Naive thymus-derived CD4-positive, alpha-beta T cell (primary cell): ENCODE data around the gene DNALI1. TPM values are rescaled to one million over a fixed set of nuclear protein-coding genes. Genes with fewer than 3 reads are reported as not detected.

Experiments used
- ATAC-seq: fragments of 150-1000 bp; cut with Tn5 transposase; 2 replicates; pipeline ENCODE4 v1.10.0; 2021; ENCODE audit warnings: mild to moderate bottlenecking, moderate library complexity
- CTCF ChIA-PET: fragments of 350-600 bp; sonication (Branson Sonifier 250); formaldehyde crosslinking; loops from one replicate; lab custom pipeline; 2021; ENCODE audit warnings: antibody characterized with exemption; lab: Charles Lee
- POLR2A ChIA-PET: fragments of 350-600 bp; sonication (Branson Sonifier 250); formaldehyde crosslinking; loops from one replicate; lab custom pipeline; 2021; ENCODE audit warnings: antibody characterized with exemption, inconsistent platforms; lab: Charles Lee
- DNase-seq, 9 donors: peaks; one replicate each; pipeline versions ENCODE4 v3.0.0 to v3.0.0-alpha.2; 2020 to 2022; ENCODE audit warnings: mixed read lengths in 1 of 9
- H3K27ac ChIP-seq: one replicate; pipeline ENCODE4 v1.7.0; 2013; ENCODE audit warnings: mild to moderate bottlenecking, low read depth, low read length, moderate library complexity
- H3K27me3 ChIP-seq, 2 donors: one replicate each; pipeline ENCODE4 v1.7.0; 2013; ENCODE audit warnings: low read length in 2 of 2, mild to moderate bottlenecking in 2 of 2, moderate library complexity in 2 of 2; ENCODE audit not compliant: control insufficient read depth in 2 of 2, insufficient read depth in 2 of 2
- H3K36me3 ChIP-seq, 3 experiments: 1 replicate in 2 of 3; 2 replicates in 1 of 3; pipeline ENCODE4 v1.7.0; 2013; ENCODE audit warnings: low read length in 3 of 3, mild to moderate bottlenecking in 3 of 3, moderate library complexity in 1 of 3; ENCODE audit not compliant: insufficient read depth in 3 of 3, control insufficient read depth in 2 of 3
- H3K4me1 ChIP-seq, 2 donors: one replicate each; pipeline ENCODE4 v1.7.0; 2013; ENCODE audit warnings: low read length in 2 of 2, mild to moderate bottlenecking in 2 of 2, moderate library complexity in 1 of 2; ENCODE audit not compliant: control insufficient read depth in 2 of 2, insufficient read depth in 2 of 2
- H3K4me3 ChIP-seq: 2 replicates; pipeline ENCODE4 v1.7.0; 2013; ENCODE audit warnings: mild to moderate bottlenecking, low read length
- H3K9me3 ChIP-seq, 3 experiments: 1 replicate in 2 of 3; 2 replicates in 1 of 3; pipeline ENCODE4 v1.7.0; 2013; ENCODE audit warnings: low read length in 3 of 3; ENCODE audit not compliant: control insufficient read depth in 2 of 3
- H3K27ac Mint-ChIP-seq, 9 donors: one replicate each; pipeline ENCODE4 v1.8.0; 2020 to 2022; ENCODE audit warnings: mixed read lengths in 9 of 9, mild to moderate bottlenecking in 8 of 9, moderate library complexity in 5 of 9, inconsistent platforms in 2 of 9
- H3K27me3 Mint-ChIP-seq, 5 donors: one replicate each; pipeline ENCODE4 v1.8.0; 2021 to 2022; ENCODE audit warnings: mixed read lengths in 5 of 5, mild to moderate bottlenecking in 1 of 5
- H3K36me3 Mint-ChIP-seq, 5 donors: one replicate each; pipeline ENCODE4 v1.8.0; 2020 to 2022; ENCODE audit warnings: mixed read lengths in 5 of 5, mild to moderate bottlenecking in 3 of 5, inconsistent platforms in 1 of 5
- H3K4me1 Mint-ChIP-seq, 7 donors: one replicate each; pipeline ENCODE4 v1.8.0; 2020 to 2022; ENCODE audit warnings: mixed read lengths in 7 of 7, mild to moderate bottlenecking in 3 of 7, inconsistent platforms in 1 of 7
- H3K4me3 Mint-ChIP-seq, 10 donors: one replicate each; pipeline ENCODE4 v1.8.0; 2020 to 2022; ENCODE audit warnings: mild to moderate bottlenecking in 10 of 10, mixed read lengths in 10 of 10, moderate library complexity in 6 of 10, inconsistent platforms in 2 of 10
- H3K9me3 Mint-ChIP-seq, 11 donors: one replicate each; pipeline ENCODE4 v1.8.0; 2020 to 2022; ENCODE audit warnings: mixed read lengths in 11 of 11, mild to moderate bottlenecking in 4 of 11, inconsistent platforms in 1 of 11, moderate library complexity in 1 of 11
- intact Hi-C, 2 donors: fragments of 100-400 bp; cut with micrococcal nuclease; formaldehyde crosslinking; loops; one replicate each; pipeline ENCODE4 v1.15.1; 2023
- polyA plus RNA-seq, 2 donors: library from polyadenylated mRNA; unstranded; fragments of 300-500 nt; fragmentation: Illumina TruSeq; gene quantifications; one replicate each; pipeline ENCODE4 v1.2.3, GENCODE V29; 2021
- total RNA-seq, 6 experiments: library from RNA in 5 of 6; stranded (reverse) in 5 of 6; gene quantifications; 1 replicate in 5 of 6; 2 replicates in 1 of 6; pipeline ENCODE4 v1.2.3 and lab custom pipeline; 2021 to 2026

The DNALI1 gene
- total and polyA plus RNA-seq, 7 experiments from 2014 or later, result 0.11 to 0.50 (median 0.24) TPM; not detected in 4

DNA sequence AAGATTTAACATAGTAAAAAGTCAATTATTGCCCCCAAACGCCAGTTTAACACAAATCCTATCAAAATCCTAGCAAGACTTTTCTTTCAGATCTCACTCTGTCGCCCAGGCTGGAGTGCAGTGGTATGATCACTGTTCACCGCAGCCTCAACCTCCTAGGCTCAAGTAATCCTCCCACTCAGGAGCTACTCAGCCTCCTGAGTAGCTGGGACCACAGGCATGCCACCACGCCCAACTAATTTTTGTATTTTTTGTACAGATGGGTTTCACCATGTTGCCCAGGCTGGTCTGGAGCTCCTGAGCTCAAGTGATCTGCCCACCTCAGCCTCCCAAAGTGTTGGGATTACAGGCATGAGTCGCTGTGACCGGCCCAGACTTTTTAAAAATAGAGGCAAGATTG is 7.4 kb upstream of the DNALI1 start:
- Mint-ChIP-seq H3K4me3 (peak overlapping the region in 2 of 10 donors; percentile 27 to 48), H3K9me3 (peaks cover 0 to 2% (median 0%) of the 10 kb centered on the region in 11 donors), H3K27ac (peak overlapping the region in 4 of 9 donors; percentile 40 to 67 (median 58)), H3K36me3 (peaks cover 20 to 43% (median 29%) of the 10 kb centered on the region in 5 donors), H3K4me1 (peaks cover 30 to 60% (median 51%) of the 10 kb centered on the region in 7 donors), H3K27me3 (no peaks in the 10 kb centered on the region)
- Histone ChIP-seq H3K4me3 (no peak overlapping the region), H3K9me3 (no peaks in the 10 kb centered on the region), H3K4me1 (peaks cover 10 to 22% of the 10 kb centered on the region in 2 donors), H3K27ac (no peak overlapping the region), H3K27me3 (no peaks in the 10 kb centered on the region), H3K36me3 (peaks cover 0 to 54% (median 5%) of the 10 kb centered on the region in 3 experiments)
- intact Hi-C loops, result no loop called here
- DNase-seq (no peak), ATAC-seq (no peak)
- POLR2A ChIA-PET, result no interaction called here
- CTCF ChIA-PET, result no interaction called here

DNA sequence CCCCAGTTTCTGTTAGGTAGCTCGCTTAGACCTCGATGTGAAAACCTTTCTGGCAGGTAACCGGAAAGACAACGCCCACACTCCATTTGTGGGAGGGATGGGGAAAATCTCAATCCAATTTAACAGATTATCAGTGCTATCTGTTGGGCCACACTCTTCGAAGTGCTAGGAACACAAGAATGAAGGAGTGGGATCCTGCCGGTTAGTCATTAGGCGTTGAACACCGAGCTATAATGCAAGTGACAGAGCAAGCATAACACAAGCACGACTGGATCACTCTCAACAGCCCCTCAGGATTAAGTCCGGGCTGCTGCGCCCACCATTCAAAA is 3.2 kb upstream of the DNALI1 start:
- peak; percentile 7 for ATAC-seq
- Mint-ChIP-seq H3K27ac (peak overlapping the region; percentile 91 to 99 (median 98)), H3K27me3 (peaks cover 0 to 6% (median 0%) of the 10 kb centered on the region in 5 donors), H3K36me3 (peaks cover 6 to 24% (median 12%) of the 10 kb centered on the region in 5 donors), H3K4me1 (peaks cover 26 to 55% (median 49%) of the 10 kb centered on the region in 7 donors), H3K9me3 (peaks cover 0 to 2% (median 0%) of the 10 kb centered on the region in 11 donors), H3K4me3 (peak overlapping the region; percentile 97 to 100 (median 99))
- ChIA-PET CTCF (no interaction called here), POLR2A (interaction anchor here (0.6 to 1.7 kb wide), 11 partner anchors 20 to 138 kb away, joined by 3 to 20 read pairs (median 4); partner anchors contain the start of genes CDCA8, GNL2 and MEAF6)
- intact Hi-C loops, result loop anchor here (1.0 to 10.0 kb wide), 2 partner anchors 99 to 1399 kb away; partner anchors contain the start of gene MAP7D1 (in 1 of the 2)
- no peak for DNase-seq
- Histone ChIP-seq H3K4me1 (peaks cover 10 to 24% of the 10 kb centered on the region in 2 donors), H3K4me3 (peak overlapping the region; percentile 92), H3K27me3 (no peaks in the 10 kb centered on the region), H3K36me3 (peaks cover 0 to 20% (median 0%) of the 10 kb centered on the region in 3 experiments), H3K27ac (peak overlapping the region; percentile 94), H3K9me3 (no peaks in the 10 kb centered on the region)

DNA sequence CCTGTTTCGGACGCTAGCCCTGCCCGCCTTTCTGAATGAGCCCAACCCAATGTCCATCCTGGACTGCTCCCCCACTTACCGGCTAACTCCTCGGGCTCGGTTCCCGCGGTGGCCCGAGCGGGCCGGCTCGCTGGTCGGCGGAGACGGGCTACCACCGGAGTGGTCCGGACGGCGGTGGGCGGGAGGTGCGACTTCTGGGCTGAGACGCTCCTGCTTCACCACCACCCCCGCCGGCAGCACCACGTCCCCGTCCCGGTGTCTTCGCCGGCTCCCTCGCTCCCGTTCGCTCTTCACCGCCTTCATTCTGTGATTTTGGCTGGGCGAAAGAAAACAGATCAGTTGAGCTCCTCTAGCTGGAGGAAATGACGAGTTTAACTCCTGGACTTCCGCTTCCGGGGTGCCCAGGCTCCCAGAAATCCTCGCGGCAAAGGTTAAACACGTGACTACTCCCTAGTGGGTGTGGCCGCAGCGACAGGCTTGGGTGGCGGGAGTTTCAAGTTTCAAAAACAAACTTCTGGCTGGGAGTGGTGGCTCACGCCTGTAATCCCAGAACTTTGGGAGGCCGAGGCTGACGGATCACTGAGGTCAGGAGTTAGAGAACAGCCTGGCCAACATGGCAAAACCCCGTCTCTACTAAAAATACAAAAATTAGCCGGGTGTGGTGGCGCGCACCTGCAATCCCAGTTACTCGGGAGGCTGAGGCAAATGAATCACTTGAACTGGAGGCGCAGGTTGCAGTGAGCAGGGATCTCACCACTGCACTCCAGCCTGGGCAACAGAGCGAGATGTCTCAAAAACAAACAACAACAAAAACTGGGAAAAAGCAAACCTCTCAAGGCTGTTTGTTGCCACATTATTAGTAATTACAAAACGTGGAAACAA is 2.6 kb upstream of the DNALI1 start, which contains the start of gene SNIP1:
TSS of gene SNIP1 (minus strand) at position 367 of the 882 bp plus-strand sequence. CDS start at position 303, 64 bp downstream.
- Histone ChIP-seq H3K36me3 (peaks cover 0 to 14% (median 0%) of the 10 kb centered on the region in 3 experiments), H3K4me3 (peak within 1 kb of the TSS; percentile 92), H3K4me1 (peaks cover 10 to 24% of the 10 kb centered on the region in 2 donors), H3K9me3 (no peaks in the 10 kb centered on the region), H3K27ac (peak within 1 kb of the TSS; percentile 94), H3K27me3 (no peaks in the 10 kb centered on the region)
- intact Hi-C loops, result loop anchor here (1.0 to 10.0 kb wide), 12 partner anchors 40 to 1399 kb away; partner anchors contain the start of genes CDCA8 (in 2 of the 2), MEAF6 (in 2 of the 2), GNL2 (in 1 of the 2) and MAP7D1 (in 1 of the 2)
- Mint-ChIP-seq H3K9me3 (peaks cover 0 to 2% (median 0%) of the 10 kb centered on the region in 11 donors), H3K27ac (peak within 1 kb of the TSS; percentile 91 to 99 (median 98)), H3K27me3 (peaks cover 0 to 6% (median 0%) of the 10 kb centered on the region in 5 donors), H3K4me3 (peak within 1 kb of the TSS; percentile 97 to 100 (median 99)), H3K4me1 (peaks cover 23 to 51% (median 45%) of the 10 kb centered on the region in 7 donors), H3K36me3 (peaks cover 3 to 22% (median 8%) of the 10 kb centered on the region in 5 donors)
- DNase-seq (peak; percentile 67 to 94 (median 92)), ATAC-seq (peak; percentile 99)
- ChIA-PET CTCF (interaction anchor here (1.0 to 1.3 kb wide), 2 partner anchors 48 to 52 kb away, joined by 3 read pairs; no protein-coding TSS in a partner anchor), POLR2A (interaction anchor here (1.0 to 1.7 kb wide), 9 partner anchors 21 to 137 kb away, joined by 3 to 20 read pairs (median 4); partner anchors contain the start of genes CDCA8, GNL2 and MEAF6)

DNA sequence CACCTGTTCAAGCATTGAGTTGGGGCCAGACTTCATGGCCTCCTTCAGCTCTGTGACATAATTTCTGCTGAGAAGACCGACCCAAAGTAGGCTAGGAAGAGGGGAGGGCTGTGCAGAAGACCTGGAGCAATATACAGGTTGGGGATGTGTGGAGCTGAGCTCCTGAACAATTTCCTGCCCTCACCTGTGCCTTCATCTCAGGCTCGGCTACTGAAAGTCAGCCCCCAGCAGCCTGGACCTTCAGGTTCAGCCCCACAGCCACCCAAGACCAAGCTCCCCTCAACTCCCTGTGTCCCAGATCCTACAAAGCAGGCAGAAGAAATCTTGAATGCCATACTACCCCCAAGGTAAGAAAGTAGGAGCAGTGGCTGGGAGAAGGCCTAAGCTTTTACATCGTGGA is 662 bp downstream of the DNALI1 start:
- H3K27me3 ChIP-seq, result no peaks in the 10 kb centered on the region
- no peak overlapping the region for H3K27ac ChIP-seq
- no peak overlapping the region for H3K4me3 Mint-ChIP-seq
- peaks cover 0 to 11% (median 0%) of the 10 kb centered on the region in 3 experiments for H3K36me3 ChIP-seq
- H3K36me3 Mint-ChIP-seq, result peaks cover 0 to 12% (median 3%) of the 10 kb centered on the region in 5 donors
- H3K4me3 ChIP-seq, result no peak overlapping the region
- intact Hi-C loops, result loop anchor here in 1 of 2 donors (10.0 kb wide), 1 partner anchor 1403 kb away; the partner anchor contains the start of gene MAP7D1
- H3K4me1 ChIP-seq, result peaks cover 10 to 16% of the 10 kb centered on the region in 2 donors
- no peaks in the 10 kb centered on the region for H3K9me3 ChIP-seq
- ChIA-PET POLR2A (interaction anchor here (0.5 kb wide), 1 partner anchor 145 kb away, joined by 3 read pairs; no protein-coding TSS in a partner anchor), CTCF (interaction anchor here (0.6 kb wide), 1 partner anchor 26 kb away, joined by 3 read pairs; no protein-coding TSS in a partner anchor)
- no peak for ATAC-seq
- peaks cover 0 to 2% (median 0%) of the 10 kb centered on the region in 11 donors for H3K9me3 Mint-ChIP-seq
- no peak overlapping the region for H3K27ac Mint-ChIP-seq
- peaks cover 11 to 25% (median 17%) of the 10 kb centered on the region in 7 donors for H3K4me1 Mint-ChIP-seq
- H3K27me3 Mint-ChIP-seq, result peaks cover 0 to 6% (median 0%) of the 10 kb centered on the region in 5 donors
- no peak for DNase-seq

DNA sequence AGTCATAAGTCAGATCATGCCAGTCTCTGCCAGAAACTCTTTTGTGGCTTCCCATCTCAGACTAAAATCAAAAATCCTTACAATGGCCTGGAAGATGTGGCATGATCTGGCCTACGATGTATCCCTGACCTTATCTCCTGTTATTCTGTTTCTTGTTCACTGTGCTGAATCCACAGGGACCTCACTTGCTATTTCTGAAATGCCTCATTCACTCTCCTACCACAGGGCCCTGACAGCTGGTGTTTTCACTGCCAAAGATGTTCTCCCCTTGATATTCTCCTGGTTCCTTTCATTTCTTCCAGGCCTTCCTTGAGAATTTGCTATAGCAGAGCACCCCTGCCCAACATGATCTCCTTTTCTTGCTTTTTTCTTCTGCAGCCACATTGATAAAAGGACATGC is 1.7 kb downstream of the DNALI1 start:
- peaks cover 0 to 7% (median 3%) of the 10 kb centered on the region in 5 donors for H3K36me3 Mint-ChIP-seq
- no peak overlapping the region for H3K4me3 ChIP-seq
- peaks cover 2 to 7% of the 10 kb centered on the region in 2 donors for H3K4me1 ChIP-seq
- peaks cover 0 to 2% (median 0%) of the 10 kb centered on the region in 11 donors for H3K9me3 Mint-ChIP-seq
- ChIA-PET POLR2A (no interaction called here), CTCF (no interaction called here)
- peaks cover 0 to 5% (median 0%) of the 10 kb centered on the region in 3 experiments for H3K36me3 ChIP-seq
- ATAC-seq (no peak), DNase-seq (no peak)
- peaks cover 3 to 15% (median 7%) of the 10 kb centered on the region in 7 donors for H3K4me1 Mint-ChIP-seq
- H3K27ac Mint-ChIP-seq, result peak overlapping the region in 1 of 9 donors; percentile 24
- intact Hi-C loops, result loop anchor here in 1 of 2 donors (10.0 kb wide), 1 partner anchor 1404 kb away; the partner anchor contains the start of gene MAP7D1
- H3K27me3 ChIP-seq, result no peaks in the 10 kb centered on the region
- H3K27ac ChIP-seq, result no peak overlapping the region
- peaks cover 0 to 6% (median 0%) of the 10 kb centered on the region in 5 donors for H3K27me3 Mint-ChIP-seq
- H3K9me3 ChIP-seq, result no peaks in the 10 kb centered on the region
- H3K4me3 Mint-ChIP-seq, result no peak overlapping the region

DNA sequence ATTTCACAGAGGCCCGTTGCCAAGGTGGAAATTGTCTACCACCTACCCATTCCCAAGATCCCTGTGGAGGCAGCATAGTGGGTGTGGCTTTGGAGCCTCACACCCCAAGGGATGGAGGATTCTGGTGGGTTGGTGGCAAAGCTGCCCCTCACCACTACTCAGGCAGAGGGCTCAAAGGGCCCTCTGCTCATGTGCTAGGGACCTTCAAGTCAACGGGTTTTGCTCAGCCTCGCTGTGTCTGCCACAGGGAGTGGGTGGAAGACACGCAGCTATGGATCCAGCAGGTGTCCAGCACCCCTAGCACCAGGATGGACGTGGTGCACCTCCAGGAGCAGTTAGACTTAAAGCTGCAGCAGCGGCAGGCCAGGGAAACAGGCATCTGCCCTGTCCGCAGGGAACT is 2.3 kb downstream of the DNALI1 start:
- intact Hi-C loops, result loop anchor here in 1 of 2 donors (10.0 kb wide), 1 partner anchor 1404 kb away; the partner anchor contains the start of gene MAP7D1
- peaks cover 2 to 12% (median 3%) of the 10 kb centered on the region in 7 donors for H3K4me1 Mint-ChIP-seq
- DNase-seq, result no peak
- no peak overlapping the region for H3K4me3 ChIP-seq
- H3K4me3 Mint-ChIP-seq, result no peak overlapping the region
- H3K9me3 ChIP-seq, result no peaks in the 10 kb centered on the region
- H3K27me3 ChIP-seq, result no peaks in the 10 kb centered on the region
- H3K9me3 Mint-ChIP-seq, result peaks cover 0 to 2% (median 0%) of the 10 kb centered on the region in 11 donors
- peaks cover 0 to 5% (median under 1%) of the 10 kb centered on the region in 5 donors for H3K36me3 Mint-ChIP-seq
- peaks cover 0 to 6% (median 0%) of the 10 kb centered on the region in 5 donors for H3K27me3 Mint-ChIP-seq
- CTCF ChIA-PET, result no interaction called here
- peaks cover 0 to 4% of the 10 kb centered on the region in 2 donors for H3K4me1 ChIP-seq
- no peak for ATAC-seq
- H3K36me3 ChIP-seq, result peaks cover 0 to under 1% (median 0%) of the 10 kb centered on the region in 3 experiments
- POLR2A ChIA-PET, result no interaction called here
- no peak overlapping the region for H3K27ac Mint-ChIP-seq
- H3K27ac ChIP-seq, result no peak overlapping the region
